GM21423 (cell line): Measurements from ENCODE around the gene OTUB1.

ENCODE experiments used
- ATAC-seq: cut with Tn5 transposase; IDR thresholded peaks from one replicate; pipeline ENCODE4 v1.9.1; 2021; ENCODE audit warnings: mild to moderate bottlenecking, moderate library complexity; ENCODE audit not compliant: unreplicated experiment

Gene OTUB1

DNA sequence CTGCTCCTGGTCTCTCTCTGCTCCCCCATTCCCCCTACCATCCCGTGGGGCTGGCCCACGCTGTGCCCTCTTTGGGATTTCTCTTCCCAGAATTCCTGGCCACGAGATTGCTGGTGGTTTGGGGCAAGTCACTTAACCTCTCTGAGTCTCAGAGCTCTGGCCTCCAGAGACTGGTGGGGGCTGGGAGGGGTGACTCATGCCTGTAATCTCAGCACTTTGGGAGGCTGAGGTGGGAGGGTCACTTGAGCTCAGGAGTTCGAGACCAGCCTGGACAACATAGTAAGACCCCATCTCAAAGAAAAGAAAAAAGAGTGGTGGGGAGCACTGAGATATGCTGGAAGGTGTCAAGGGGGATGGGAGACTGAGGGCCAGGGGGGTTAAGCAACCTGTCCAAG is 18.3 kb downstream of the OTUB1 start:
- no peak for ATAC-seq

DNA sequence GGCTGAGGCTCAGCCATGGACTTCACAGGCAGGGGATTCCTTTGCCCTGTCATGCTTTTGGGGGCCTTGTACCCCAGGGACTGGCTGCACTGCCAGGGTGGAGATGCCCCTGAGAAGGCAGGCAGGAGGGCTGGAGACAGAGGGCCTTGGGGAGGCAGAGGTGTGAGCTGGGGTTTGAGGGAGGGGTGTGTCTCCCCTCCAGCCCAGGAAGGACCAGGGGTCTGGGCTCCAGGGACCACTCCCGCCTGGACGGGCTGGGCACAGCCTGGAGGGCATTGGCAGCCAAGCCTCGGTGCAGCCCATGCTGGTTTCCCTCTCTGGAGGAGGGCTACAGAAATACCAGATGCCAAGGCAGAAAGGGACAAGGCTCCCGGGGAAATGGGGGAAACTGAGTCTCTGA is 19.5 kb downstream of the OTUB1 start:
- ATAC-seq: no peak

DNA sequence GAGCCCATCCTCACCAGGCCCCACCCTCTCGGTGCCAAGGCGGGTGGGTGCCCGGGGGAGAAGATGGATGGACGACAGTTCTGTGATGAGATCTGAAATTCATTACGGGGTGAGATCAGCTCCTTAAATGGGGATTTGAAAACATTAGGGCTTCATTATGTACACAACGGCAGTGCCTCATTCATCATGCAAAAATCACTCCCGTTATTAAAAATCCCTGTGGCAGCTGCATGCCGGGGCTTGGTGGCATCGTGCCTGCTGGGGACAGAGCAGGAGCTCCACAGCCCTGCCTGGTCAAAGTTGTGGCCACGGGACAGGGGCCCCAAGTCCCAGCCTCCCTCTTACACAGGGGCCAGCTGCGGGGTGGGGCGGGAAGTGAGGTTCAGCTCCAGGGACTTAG is 20.2 kb downstream of the OTUB1 start:
- no peak for ATAC-seq

DNA sequence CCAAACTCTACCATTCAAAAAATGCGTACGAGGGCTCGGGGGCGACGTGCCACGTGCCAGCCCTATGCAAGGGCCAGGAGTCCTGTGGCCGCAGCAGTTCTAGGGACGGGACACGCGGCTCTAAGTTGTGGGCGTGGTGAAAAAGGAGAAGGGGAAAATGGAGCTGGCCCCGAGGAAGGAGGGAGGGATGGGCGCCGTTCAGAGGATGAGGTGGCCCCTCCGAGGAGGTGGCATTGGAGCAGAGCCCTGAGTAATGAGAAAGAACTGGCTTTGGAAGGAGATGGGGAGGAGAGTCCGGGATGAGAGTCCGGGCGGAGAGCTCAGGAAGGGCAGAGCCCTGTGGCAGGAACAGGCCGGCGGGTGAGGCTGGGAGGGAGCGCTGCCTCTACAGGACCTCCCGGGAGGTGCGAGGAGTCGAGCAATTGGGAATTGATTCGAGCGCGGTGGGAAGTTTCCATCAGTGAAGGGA is 21.0 kb downstream of the OTUB1 start:
- ATAC-seq: no peak

DNA sequence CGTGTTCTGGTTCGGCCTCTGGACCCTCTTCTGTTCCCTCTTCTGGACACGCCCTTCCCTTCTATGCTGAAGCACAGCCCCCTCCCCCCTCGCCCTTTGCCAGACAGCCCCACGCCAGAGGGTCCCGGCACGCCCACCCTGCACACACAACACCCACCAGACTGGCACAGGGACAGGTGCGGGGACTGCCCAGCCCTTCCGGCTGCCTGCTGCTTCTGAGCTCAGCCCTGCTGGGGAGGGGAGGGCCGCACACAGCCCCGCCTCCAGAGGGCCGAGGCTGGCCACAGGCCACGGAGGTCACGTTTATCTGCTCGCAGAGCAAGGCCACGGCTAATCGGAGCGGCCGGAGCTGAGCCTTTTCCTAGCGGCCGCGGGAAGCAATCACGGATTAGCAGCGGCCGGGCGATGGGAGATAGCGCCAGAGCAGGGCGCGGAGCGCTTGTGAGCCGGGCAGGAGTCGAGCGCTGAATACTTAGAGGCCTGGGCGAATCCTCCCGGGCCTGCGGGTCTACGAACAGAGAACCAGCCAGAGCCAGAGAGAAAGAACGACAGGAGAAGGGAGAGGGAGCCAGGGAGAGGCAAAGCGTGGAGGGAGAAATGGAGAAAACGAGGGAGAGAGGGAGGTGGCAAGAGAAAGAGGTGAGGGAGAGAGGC is 21.5 kb downstream of the OTUB1 start:
- ATAC-seq: no peak

DNA sequence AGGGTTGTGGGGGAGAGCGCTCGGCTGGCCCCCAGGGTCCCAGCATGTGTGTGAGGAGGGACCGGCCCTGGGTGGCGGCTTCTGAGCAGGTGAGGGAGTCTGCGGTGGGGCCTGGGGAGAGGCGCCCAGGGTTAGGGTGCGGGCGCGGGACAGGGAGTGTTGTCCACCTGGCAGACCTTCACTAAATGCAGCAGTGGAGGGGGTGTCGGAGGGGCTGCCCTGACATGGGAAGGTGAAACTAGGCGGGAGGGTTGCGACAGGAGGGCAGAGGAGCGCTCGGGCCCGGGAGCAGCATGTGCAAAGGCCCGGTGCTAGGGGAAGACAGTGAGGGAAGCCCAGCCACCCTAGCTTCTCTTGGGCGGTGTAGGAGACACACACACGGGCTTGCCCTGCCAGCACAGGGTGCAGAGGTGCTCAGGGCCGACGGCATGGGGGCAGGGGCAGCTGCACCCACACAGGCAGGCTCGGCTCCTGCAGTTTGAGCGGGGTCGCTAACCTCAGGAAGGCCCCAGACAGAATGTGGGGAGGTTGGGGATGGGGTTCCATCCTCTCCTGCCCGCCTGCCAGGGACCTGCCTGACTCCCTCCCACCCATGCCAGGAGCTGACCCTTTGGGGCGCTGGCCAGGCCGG is 22.2 kb downstream of the OTUB1 start:
- no peak for ATAC-seq

DNA sequence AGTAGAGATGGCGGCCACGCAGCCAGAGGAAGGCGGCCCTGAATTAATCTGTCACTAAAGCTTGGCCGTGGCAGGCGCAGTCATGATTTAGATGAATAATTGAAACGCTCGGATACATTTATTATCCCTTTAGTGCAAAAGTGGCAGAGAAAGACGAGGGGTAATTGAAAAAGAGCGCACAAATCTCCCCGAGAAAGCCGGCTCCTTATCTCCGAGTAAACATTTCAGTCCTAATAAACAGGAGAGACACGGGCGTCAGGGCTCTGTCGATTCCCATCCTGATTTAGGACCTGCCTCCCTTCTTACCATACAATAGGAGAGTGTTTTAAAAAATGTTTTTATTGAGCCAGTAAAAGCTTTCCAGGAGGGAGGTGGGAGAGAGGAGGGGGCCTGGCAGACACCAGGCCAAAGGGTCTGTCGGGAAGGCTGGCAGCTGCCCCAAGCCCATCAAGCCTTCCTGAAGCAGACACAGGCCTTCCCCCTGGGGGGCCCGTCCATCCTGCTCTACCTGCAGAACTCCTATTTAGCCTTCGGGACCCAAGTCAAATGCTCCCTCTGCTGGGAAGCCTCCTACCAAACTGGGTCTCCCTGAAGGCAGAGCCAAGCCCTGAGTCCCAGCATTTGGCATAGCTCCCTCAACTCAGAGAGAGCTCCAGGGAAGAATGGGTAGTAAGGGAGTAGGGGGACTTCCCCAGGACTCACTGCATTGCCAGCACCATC is 22.8 kb downstream of the OTUB1 start:
- ATAC-seq: no peak

DNA sequence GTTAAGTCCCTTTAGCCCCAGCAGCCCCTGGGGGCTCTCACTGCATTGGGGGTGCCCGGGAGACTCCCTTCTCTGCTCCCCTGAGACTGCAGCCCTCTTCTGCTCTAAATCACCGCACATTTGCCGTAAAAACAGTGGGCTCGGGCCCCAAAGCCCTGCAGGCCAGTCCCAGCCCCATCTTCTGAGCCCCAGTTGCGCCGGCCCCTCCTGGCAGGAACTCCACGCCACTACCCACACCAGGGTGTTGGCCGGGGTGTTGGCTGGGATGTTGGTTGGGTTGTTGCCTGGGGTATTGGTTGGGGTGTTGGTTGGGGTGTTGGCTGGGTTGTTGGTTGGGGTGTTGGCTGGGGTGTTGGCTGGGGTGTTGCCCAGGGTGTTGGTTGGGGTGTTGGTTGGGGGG is 23.5 kb downstream of the OTUB1 start:
- ATAC-seq: no peak

DNA sequence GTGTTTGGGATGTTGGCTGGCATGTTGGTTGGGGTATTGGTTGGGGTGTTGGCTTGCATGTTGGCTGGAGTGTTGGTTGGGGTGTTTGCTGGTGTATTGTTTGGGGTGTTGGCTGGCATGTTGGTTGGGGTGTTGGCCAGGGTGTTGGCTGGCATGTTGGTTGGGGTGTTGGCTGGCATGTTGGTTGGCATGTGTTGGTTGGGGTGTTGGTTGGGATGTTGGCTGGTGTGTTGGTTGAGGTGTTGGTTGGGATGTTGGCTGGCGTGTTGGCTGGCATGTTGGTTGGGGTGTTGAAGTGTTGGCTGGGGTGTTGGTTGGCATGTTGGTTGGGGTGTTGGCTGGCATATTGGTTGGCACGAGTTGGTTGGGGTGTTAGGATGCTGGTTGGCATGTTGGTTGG is 24.5 kb downstream of the OTUB1 start:
- no peak for ATAC-seq

DNA sequence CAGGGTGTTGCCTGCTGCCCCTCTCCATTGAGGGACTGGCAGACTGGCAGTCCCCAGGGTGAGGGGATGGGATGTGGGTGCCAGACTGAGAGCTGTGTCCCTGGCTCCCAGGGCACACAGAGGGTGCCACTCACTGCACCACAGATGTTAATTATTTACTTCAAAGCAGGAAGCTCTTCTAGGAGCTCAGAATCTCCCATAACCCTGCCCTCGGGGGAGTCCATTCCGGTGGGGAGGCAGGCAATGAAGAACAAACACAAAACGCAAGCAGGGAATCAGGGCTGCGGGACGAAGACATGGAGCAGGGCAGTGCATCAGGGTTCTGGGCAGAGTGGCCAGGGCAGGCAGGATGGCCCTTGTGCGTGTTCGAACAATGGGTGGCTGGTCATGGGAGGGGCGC is 25.1 kb downstream of the OTUB1 start:
- ATAC-seq: no peak

DNA sequence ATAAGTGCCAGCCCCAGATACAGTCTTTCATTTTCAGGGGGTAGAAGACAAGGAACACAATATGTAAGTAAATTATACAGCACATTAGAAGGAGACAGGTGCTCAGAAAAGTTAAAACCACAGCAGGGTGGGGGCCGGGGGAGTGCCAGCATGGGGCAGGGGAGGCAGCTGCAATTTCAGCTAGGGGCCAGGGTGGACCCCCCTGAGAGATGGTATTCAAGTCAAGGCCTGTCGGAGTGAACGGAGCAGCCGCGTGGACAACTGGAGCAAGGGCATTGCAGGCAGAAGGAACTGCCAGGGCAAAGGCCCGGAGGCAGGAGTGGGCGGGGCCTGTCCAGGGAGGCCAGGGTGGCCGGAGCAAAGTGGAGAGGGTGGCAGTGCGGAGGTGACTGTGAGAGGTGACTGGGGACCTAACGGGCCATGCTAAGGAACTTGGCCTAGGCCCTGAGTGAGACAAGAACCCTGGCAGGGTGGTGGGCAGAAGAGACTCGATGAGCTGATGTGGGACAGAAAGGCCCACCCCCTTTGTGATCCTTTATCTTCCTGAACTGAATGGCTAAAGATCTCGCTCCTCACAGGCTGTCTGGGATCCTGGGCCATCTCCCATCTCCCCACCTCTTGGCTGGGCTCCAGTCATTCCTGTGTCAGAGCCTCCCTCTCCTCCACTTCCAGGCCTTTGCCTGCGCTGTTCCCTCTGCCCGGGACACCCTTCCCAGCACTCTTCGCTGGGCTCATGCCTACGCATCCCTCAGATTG is 27.1 kb downstream of the OTUB1 start:
- no peak for ATAC-seq

DNA sequence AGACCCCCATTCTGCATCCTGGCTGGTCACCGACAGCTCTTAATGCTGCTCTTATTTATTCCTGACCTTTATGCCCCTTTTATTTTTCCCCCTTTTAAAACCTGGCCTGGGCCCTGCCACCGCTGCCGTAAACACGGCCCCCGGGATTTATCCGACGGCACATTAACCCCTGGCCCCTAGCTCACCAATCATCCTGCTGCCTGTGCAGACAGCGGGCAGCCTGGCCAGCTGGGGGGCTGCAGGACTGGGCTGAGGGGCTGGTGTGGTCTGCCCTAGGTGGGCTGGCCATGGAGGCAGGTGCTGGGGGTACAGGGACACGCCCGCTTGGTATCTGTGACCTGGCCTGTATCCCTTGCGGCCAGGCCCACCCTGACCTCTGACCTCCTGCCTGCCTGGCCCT is 28.1 kb downstream of the OTUB1 start:
- no peak for ATAC-seq

DNA sequence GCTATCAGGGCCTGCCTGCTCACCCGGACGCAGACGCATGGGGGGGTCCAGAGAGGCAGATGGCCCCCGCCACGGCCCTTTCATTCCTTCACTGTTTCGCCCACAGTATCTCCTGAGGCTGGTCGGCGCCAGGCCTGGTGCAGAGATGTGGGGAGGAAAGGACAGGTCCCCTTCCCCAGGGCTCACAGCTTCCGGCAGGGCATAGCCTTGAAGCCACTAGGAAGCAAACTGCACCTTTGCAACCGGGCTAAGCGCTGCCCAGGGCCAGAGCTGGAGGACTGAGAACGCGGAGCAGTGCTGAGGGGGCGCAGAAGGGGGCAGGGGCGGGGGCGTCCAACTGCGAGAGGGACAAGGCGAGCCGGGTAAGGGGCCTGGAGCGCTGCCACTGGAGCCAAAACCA is 29.3 kb downstream of the OTUB1 start:
- no peak for ATAC-seq

DNA sequence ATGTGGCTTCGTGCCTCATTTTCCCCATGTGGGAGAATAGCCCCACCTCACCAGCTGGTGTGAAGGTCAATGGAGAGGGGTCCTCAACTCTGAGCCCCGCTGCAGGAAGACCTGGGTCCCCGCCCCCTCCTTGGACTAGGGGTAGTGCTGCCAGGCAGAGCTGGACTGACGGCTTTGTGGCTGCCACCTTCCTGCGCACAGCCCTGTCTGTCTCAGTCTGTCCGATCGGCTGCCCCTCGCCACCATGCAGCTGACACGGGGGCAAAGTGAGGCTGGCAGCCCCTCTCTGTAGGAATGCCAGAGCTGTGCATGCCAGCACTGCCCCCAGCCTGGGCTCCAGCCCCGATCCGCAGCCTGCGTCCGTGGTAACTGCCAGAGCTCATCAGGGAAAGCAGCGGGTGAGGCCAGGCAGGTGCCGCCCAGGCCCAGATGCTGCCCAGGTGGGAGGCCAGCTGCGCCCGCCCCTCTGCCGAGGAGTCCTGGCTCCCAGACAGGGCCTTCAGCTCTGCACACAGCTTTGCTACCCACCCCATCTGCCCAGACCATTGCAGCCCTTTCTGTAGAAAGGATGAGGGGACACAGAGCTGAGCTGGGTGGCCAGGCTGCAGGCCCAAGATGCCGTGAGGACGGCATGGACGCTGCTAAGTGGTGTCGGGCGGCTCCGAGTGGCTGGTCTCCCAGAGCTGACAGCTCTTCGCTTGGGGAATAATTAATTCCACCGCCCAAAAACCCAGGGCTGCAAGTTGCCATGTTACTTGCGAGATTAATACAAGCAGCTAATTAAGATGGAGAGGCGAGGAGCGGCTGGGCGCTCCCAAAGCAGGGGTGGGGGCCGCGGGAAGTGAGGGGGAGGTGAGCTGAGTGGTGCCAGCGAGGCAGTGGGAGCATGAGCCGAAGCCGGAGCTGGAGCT is 30.0 kb downstream of the OTUB1 start:
- no peak for ATAC-seq

DNA sequence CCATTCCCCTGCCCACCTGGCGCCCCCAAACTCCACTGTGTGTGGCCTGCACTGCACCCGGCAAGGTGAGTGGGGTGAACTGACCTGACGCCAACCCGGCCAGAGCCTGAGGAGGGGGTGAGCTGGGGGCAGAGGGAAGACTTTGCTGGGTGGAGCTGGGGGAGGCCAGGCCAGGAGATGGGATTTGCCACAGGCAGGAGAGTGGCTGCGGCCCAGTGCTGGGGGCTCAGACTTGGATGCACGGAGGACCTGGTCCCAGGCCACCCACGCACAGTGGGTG is 31.6 kb downstream of the OTUB1 start:
- ATAC-seq: no peak

DNA sequence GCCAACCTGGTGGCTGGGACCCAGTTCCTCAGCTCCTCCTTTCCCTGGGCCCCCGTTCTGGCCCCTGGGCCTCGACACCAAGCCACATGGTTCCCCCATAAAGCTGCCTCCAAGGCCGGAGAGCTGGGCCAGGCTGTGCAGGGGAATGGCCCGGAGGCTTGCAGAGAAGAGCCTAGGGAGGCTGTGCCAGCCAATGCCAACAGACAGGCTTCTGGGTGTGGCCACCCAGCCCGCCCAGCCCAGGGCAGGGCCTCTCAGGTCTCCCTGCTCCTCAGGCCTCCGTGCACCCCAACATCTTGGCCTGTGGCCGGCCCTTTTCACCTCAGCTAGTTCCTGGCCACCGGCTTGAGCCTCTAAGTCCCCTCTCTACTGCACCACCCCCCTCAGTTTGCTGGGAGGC is 32.1 kb downstream of the OTUB1 start:
- no peak for ATAC-seq

DNA sequence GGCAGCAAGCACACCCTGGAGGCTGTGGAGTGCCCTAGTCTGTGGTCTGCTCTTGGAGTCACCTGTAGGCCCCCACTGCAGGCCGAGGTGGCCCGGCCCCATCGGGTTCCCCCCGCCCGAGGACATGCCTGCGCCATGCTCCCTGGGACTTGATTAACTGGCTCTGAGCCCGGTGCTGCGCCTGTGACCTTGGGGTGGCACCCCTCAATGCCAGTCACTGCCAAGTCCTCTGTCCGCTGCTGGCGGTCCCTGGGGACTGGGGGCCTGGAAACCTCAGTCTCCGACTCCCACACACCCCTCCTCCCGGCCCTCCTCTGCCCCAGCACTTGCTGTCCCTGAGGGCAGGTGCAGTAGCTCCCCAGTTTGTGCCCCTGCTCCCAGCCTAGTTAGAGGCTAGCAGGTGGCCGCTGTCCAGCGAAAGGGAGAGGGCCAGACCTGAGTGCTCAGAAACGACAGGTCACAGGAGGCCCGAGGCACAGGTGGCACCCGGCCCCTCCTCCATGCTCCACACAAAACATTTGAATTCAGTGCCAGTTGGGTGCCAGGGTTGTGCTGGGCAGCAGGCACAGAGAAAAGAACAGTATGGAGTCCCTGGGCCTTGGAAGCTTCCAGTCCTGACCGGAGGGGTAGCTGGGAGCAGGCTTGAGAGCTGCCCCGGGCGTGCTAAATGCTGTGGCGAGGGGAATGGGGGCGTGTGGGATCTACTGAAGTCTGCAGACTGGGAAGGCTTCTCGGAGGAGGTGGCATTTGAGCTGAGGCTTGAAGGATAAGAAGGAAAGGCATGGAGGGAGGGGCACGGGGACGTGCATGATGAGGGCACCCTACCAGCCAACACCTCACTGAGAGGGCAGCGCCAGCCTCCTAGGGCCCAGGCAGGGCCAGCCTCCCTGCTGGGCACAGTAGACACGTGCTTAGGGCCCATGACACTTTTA is 33.1 kb downstream of the OTUB1 start:
- no peak for ATAC-seq

DNA sequence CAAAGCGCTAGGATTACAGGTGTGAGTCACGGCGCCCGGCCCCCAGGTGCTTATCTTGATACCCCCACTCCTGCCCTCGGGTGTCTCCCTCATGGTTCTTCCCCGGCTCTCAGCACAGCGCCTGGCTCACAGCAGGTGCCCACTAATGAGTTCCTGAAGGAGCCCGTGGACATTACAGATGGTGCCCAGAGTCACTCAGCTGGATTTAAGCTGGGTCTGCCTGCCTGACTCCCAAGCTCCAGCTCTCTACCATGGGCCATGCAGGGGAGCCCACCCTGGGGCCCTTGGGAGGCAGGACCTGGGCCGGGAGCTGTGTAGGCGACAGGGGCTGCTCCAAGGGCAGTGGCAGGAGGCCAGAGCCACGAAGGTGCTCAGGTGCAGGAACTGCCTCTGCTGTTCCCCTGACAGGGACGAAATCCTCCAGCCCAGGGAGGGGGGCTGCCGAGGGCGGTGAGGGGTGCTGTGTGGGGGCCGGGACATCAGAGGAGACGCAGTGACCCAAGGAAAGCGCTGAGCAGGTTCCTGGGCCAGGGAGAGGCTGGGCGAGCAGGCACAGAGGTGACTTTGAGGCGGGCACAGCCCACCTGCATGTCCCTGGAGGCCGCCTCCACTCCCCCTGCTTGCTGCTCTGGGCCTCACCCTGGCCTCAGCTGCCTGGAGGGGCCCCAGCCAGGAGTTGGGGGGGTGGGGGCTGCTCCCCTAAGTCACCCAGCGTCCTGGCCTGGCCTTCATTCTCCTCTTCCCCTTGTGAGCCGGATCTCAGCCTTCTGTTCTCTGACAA is 34.9 kb downstream of the OTUB1 start:
- no peak for ATAC-seq

DNA sequence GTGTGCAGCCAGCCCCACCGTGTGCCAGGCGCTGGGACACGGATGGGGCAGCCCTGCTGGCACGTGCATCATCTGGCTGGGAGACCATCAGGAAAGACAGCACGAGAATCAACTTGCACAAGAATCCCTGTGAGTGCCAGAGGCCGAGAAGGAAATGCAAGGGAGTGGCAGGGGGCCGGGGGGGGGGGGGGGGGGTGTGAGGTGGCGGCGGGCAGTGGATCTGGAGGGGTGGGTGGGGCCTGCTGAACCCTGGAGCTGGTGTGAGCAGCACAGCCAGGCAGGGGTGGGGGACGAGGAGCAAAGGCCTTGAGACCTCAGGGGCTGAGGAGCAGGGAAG is 35.5 kb downstream of the OTUB1 start:
- no peak for ATAC-seq
